Right lobe of liver (tissue), 6 donors: ENCODE measurements around the gene FLCN. TPM values are rescaled to one million over a fixed set of nuclear protein-coding genes. Genes with fewer than 3 reads are reported as not detected.

Source experiments
- ATAC-seq, 4 donors: fragments of 200-7000 bp; cut with Tn5 transposase; one replicate each; pipeline ENCODE4 v1.9.1; 2020; ENCODE audit warnings: mild to moderate bottlenecking in 4 of 4, moderate library complexity in 4 of 4
- DNase-seq, 3 donors: peaks; one replicate each; pipeline ENCODE4 v3.0.0-alpha.2; 2020
- H3K27ac ChIP-seq, 3 donors: fragments of 200-600 bp; one replicate each; pipeline ENCODE4 v1.8.0; 2022
- H3K27me3 ChIP-seq, 2 donors: fragments of 200-600 bp; one replicate each; pipeline ENCODE4 v1.8.0; 2022
- H3K36me3 ChIP-seq, 4 donors: fragments of 200-600 bp; sonication (generic) in 1 of 4; one replicate each; pipeline versions ENCODE4 v1.5.1 to v1.8.0; 2017 to 2022; ENCODE audit warnings: control low read depth in 1 of 4
- H3K4me1 ChIP-seq, 4 donors: fragments of 200-600 bp; sonication (generic) in 1 of 4; one replicate each; pipeline versions ENCODE4 v1.5.1 to v1.8.0; 2017 to 2022; ENCODE audit warnings: control low read depth in 1 of 4
- H3K4me3 ChIP-seq, 3 donors: fragments of 200-600 bp; one replicate each; pipeline ENCODE4 v1.8.0; 2022
- H3K9me3 ChIP-seq, 4 donors: fragments of 200-600 bp; sonication (generic) in 1 of 4; one replicate each; pipeline versions ENCODE4 v1.5.1 to v1.8.0; 2017 to 2022; ENCODE audit warnings: control low read depth in 1 of 4
- POLR2A ChIP-seq: fragments of 450-650 bp; IDR thresholded peaks from one replicate; pipeline ENCODE4 v1.6.1; 2017; ENCODE audit warnings: antibody characterized with exemption, mild to moderate bottlenecking
- WGBS: methylation state at CpG from one replicate; pipeline ENCODE4 v1.1.6; 2018; ENCODE audit warnings: low coverage, low lambda C conversion rate; ENCODE audit not compliant: insufficient coverage; ENCODE audit errors: missing lambda C conversion rate; 5-methylcytosine and 5-hydroxymethylcytosine counted together
- intact Hi-C, 2 donors: fragments of 100-400 bp; cut with DNase I; formaldehyde crosslinking; loops; one replicate each; pipeline versions ENCODE4 v1.11.2 to v1.14.1; 2022
- total RNA-seq, 6 experiments: library from RNA; depleted of rRNA in 2 of 6; stranded (reverse); fragments of >200 nt in 2 of 6; fragmentation: NEBNext Ultra II Directional in 3 of 6; extraction: Animal tissue kit (Norgen Biotek cat#: 25700) in 3 of 6; gene quantifications; one replicate each; pipeline versions ENCODE4 v1.1.0 to v1.2.4, GENCODE V29; 2016 to 2023
- TF ChIP-seq, protein P1 (sequence below), 4 donors: fragments of 200-600 bp in 3 of 4; fragments of 450-650 bp in 1 of 4; IDR thresholded peaks; one replicate each; pipeline versions ENCODE4 v1.5.1 to v1.8.0; 2016 to 2022; ENCODE audit warnings: antibody characterized with exemption in 4 of 4, mild to moderate bottlenecking in 2 of 4
- donor health status: DM: no; HTN: yes; CAD: no.
- donor health status: DM: no; HTN: no; CAD: no.
- donor health status: DM: no; HTN: no; CAD: no.
- donor health status: DM: no; HTN: yes; CAD: no.
- donor health status: DM: no; HTN: yes; CAD: no.

FLCN gene
- total RNA-seq, 6 experiments from 2014 or later: 25.4 to 44.3 (median 35.9) TPM

DNA sequence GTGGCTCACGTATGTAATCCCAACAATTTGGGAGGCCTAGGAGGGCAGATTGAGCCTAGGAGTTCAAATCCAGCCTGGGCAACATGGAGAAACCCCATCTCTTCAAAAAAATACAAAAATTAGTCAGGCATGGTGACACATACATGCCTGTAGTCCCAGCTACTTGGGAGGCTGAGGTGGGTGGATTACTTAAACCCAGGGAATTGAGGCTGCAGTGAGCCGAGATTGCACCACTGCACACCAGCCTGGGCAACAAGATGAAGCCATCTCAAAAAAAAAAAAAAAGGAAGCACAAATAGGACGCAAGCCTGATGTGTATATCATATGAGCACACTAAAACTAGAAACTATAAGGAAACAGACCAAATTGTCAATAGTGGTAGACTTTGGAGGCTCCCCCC is 17.1 kb upstream of the FLCN start:
- 82% methylated on average over 3 of the region's 3 CpGs for WGBS
- peaks cover 0 to 6% (median 0%) of the 10 kb centered on the region in 4 donors for H3K4me1 ChIP-seq
- H3K27me3 ChIP-seq: no peaks in the 10 kb centered on the region
- H3K27ac ChIP-seq: no peak overlapping the region
- intact Hi-C loops: no loop called here
- TF ChIP-seq, protein P1, sequence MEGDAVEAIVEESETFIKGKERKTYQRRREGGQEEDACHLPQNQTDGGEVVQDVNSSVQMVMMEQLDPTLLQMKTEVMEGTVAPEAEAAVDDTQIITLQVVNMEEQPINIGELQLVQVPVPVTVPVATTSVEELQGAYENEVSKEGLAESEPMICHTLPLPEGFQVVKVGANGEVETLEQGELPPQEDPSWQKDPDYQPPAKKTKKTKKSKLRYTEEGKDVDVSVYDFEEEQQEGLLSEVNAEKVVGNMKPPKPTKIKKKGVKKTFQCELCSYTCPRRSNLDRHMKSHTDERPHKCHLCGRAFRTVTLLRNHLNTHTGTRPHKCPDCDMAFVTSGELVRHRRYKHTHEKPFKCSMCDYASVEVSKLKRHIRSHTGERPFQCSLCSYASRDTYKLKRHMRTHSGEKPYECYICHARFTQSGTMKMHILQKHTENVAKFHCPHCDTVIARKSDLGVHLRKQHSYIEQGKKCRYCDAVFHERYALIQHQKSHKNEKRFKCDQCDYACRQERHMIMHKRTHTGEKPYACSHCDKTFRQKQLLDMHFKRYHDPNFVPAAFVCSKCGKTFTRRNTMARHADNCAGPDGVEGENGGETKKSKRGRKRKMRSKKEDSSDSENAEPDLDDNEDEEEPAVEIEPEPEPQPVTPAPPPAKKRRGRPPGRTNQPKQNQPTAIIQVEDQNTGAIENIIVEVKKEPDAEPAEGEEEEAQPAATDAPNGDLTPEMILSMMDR (IDR thresholded peaks at IDR 0.05): no peak
- TF ChIP-seq POLR2A: no peak
- no peaks in the 10 kb centered on the region for H3K9me3 ChIP-seq
- ATAC-seq: no peak
- peaks cover 0 to 47% (median 10%) of the 10 kb centered on the region in 4 donors for H3K36me3 ChIP-seq
- no peak for DNase-seq
- no peak overlapping the region for H3K4me3 ChIP-seq

DNA sequence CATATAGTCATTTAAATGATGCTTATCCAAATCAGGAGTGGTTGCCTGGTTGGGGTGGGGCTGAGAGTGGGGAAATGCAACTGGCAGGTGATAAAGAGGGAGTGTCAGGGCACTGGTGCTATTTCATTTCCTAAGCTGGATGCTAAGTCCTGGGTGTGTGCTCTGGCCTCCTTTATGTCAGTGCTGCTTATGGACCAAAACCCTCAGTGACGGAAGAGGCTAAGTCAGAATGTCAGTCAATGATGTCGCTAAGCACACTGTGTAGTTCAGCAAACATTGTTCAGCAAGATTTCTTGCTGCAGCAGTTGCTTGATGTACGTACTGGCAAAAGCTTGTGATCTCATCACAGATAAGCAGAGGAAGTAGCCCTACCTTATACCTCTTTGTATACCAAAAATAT is 16.4 kb upstream of the FLCN start:
- Histone ChIP-seq H3K27ac (no peak overlapping the region), H3K36me3 (peaks cover 0 to 46% (median 10%) of the 10 kb centered on the region in 4 donors), H3K4me1 (peaks cover 0 to 6% (median 0%) of the 10 kb centered on the region in 4 donors), H3K9me3 (no peaks in the 10 kb centered on the region), H3K27me3 (no peaks in the 10 kb centered on the region), H3K4me3 (no peak overlapping the region)
- ATAC-seq (no peak), DNase-seq (peak in 1 of 3 donors; percentile 16)
- intact Hi-C loops: no loop called here
- 75% methylated on average over 2 of the region's 3 CpGs for WGBS
- TF ChIP-seq POLR2A: no peak
- TF ChIP-seq, protein P1 (IDR thresholded peaks at IDR 0.05): no peak

DNA sequence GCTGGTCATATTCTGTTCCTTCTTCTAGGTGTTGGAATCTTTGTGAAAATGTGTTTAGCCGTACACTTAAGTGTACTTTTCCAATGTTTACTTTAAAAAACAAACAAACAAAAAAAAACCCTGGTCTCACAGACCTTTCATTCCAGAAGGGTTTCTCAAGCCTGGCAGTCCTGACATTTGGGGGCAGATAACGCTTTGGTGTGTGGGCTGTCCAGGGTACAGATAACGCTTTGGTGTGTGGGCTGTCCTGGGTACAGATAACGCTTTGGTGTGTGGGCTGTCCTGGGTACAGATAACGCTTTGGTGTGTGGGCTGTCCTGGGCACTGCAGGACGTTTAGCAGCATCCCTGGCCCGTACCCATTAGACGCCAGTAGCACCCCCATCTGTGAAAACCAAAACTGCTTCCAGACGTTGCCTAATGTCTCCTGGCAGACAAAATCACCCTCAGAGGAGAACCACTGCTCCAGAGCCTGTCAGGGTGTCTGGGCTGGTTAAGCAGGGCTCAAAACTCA is 15.2 kb upstream of the FLCN start:
- 29% methylated on average over 5 of the region's 9 CpGs for WGBS
- Histone ChIP-seq H3K4me3 (no peak overlapping the region), H3K4me1 (peaks cover 0 to 6% (median 0%) of the 10 kb centered on the region in 4 donors), H3K27me3 (no peaks in the 10 kb centered on the region), H3K36me3 (peaks cover 0 to 47% (median 15%) of the 10 kb centered on the region in 4 donors), H3K27ac (no peak overlapping the region), H3K9me3 (no peaks in the 10 kb centered on the region)
- peak; percentile 55 to 81 (median 62) for ATAC-seq
- peak in 1 of 3 donors; percentile 41 for DNase-seq
- no peak for TF ChIP-seq POLR2A
- TF ChIP-seq, protein P1 (IDR thresholded peaks at IDR 0.05): no peak
- intact Hi-C loops: no loop called here

DNA sequence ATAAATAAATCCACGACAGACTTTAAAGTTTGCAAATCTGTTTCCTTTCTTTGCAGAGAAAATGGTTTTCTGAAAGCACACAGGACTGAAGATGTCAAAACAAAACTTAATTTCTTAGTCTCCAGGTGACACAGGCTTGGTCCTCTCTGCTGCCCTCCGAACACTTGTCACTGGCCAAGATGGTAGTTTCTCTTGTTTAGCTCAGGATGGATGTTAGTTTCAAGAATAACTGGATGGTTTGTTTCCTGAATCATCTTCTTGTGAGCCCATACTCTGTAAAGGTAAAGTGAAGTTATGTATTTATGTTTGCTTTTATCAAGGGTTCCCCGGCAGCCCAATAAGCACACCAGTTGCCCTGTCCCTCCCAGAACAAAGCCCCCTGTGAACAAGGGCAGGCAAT is 9.9 kb upstream of the FLCN start:
- H3K9me3 ChIP-seq: no peaks in the 10 kb centered on the region
- peaks cover 0 to 28% (median 17%) of the 10 kb centered on the region in 4 donors for H3K36me3 ChIP-seq
- H3K27ac ChIP-seq: no peak overlapping the region
- H3K4me1 ChIP-seq: no peaks in the 10 kb centered on the region
- H3K4me3 ChIP-seq: no peak overlapping the region
- no peak for TF ChIP-seq POLR2A
- TF ChIP-seq, protein P1 (IDR thresholded peaks at IDR 0.05): no peak
- intact Hi-C loops: no loop called here
- no peaks in the 10 kb centered on the region for H3K27me3 ChIP-seq
- ATAC-seq (no peak), DNase-seq (peak in 1 of 3 donors; percentile 1)
- 91% methylated on average over 2 of the region's 3 CpGs for WGBS
